HG02571 (cell line): ENCODE results near the gene SIX3.

Experiments
- ATAC-seq: cut with Tn5 transposase; IDR thresholded peaks from one replicate; pipeline ENCODE4 v1.9.1; 2021; ENCODE audit warnings: mild to moderate bottlenecking, moderate library complexity; ENCODE audit not compliant: unreplicated experiment

The SIX3 gene

DNA sequence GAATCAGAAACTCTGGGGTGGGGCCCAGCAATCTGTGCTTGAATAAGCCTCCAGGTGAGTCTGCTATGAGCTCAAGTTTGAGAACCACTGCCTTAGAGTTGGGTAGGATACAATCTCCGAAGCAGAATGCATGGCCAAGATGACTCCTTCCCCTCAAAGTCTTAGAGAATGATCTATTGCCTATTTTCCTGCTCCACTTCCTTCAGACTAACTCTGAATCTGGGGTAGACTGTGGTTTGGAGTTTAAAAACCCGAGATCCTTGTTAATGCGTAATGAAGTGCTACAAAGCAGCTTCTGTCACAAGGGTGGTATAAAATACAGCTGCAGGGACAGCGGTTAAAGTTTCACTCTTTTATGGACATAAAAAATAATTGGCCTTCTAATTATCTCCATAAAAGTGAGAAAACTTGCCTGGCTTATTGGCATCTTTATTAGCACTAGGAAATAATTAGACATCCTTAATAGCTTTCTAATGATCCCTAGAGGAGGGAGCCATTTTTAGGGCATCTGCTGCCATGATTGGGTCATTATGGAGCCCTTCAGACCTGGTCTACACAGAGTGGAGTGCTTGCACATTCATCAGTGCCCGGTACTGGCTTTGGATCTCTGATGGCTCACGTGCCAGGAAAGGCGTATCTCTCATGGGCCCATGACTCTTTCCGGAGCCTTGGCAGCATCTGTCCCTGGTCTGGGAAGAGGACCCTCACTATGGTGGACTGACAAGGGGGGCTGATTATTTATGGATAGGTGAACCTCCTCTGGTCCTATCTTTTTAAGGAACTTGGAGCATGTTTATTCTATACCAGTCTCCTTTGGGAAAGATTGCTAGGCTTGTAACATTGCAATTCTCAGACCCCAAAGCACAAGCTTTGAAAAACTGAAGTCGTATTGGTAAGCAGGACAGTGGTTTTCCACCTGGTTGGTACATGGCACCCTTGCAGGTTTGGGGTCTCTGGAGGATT is 39.5 kb downstream of the SIX3 start:
- no peak for ATAC-seq

DNA sequence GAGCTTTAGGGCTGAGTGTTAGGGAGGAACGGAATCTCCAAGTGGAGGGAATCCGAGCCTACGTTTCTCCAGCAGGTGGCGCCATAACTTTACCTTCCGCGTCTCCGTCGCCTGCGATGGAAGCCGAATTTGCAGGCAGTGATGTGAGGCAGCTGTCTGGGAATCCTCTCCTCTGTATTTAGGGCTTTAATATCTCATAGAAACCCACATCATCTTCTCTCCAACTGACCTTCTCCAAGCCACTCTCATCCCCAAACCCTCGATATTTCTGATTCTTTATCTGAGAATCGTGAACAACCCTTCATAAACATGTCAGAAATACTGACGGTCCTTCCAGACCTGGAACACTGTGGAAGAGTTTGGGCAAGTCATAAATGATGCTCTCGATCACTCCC is 40.2 kb downstream of the SIX3 start:
- ATAC-seq, result no peak

DNA sequence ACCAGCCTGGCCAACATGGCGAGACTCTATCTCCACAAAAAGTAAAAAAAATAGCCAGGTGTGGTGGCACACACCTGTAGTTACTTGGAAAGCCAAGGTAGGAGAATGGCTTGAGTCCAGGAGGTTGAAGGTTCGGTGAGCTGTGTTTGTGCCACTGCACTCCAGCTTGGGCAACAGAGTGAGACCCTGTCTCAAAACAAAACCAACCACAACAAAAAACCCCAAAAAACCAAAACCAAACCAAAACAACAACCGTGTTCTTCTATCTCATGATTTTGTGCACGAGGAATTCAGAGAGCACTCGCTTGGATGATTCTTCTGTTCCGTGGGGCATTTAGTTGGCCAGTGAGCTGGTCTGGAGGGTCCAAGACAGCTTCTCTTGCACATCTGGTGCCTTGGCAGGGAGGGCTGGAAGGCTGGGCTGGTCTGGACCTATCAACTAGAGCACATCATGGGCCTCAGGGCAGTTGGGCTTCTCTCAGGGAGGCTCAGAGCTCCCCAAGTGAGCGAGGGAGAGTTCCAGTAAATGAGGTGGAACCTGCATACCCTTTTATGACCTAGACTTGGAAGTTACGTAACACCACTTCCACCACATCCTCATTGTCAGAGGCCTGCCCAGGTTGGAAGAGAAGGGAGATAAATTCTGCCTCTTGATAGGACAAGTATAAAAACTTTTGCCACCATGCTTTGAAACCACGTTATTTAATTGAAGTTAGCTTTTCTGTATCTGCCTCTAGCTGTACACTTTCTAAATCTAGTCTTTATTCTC is 42.5 kb downstream of the SIX3 start:
- no peak for ATAC-seq

DNA sequence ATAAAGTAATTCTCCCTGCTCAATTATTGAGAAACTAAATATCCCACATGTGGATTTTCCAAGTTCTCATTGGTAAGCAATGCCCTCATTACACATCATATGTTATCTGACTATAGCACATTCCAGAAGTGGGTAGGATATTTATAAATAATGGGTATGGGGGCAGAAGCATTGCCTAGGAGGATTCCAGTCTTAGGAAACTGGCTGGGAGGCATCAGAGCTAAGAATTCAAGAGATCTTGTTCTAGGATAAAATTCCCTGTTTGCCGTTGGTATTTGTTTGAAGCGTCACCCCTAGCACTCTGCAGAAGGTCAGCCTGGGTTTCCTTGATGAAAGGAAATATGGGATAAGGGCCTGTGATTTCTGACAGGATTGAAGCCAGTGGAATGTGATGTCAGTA is 47.7 kb downstream of the SIX3 start:
- no peak for ATAC-seq

DNA sequence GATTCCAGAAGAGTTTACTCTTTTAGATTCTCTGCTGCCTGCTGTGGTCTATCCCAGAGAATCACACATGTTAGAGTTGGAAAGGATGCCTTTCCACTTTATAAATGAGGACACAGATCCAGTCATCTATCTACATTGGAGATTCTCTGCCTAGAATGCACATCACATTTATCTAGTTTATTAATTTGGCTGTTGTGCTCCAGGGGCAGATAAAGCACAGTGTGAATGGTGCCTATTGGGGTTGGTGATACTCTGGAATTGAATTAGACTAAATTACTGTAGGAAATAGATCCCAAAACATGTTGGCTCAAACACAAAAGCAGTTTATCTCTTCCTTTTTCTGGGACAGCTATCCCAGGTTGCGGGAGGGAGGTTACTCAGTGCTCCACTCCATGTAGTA is 52.9 kb downstream of the SIX3 start:
- no peak for ATAC-seq
